ENCODE data around the gene PHLPP1.

DNA sequence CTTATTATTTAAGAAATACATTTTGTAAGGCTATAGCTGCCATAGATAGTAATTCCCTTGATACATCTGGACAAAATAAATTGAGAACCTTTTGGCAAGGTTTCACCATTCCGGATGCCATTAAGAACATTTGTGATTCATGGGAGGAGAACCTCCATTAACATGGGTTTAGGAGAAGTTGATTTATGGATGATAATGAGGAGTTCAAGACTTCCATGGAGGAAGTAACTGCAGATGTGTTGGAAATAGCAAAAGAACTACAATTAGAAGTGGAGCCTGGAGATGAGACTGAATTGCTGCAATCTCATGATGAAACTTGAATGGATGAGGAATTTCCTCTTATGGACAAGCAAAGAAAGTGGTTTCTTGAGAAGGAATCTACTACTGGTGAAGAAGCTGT, 17.3 kb downstream of the PHLPP1 start:
- TF ChIP-seq, protein P1, sequence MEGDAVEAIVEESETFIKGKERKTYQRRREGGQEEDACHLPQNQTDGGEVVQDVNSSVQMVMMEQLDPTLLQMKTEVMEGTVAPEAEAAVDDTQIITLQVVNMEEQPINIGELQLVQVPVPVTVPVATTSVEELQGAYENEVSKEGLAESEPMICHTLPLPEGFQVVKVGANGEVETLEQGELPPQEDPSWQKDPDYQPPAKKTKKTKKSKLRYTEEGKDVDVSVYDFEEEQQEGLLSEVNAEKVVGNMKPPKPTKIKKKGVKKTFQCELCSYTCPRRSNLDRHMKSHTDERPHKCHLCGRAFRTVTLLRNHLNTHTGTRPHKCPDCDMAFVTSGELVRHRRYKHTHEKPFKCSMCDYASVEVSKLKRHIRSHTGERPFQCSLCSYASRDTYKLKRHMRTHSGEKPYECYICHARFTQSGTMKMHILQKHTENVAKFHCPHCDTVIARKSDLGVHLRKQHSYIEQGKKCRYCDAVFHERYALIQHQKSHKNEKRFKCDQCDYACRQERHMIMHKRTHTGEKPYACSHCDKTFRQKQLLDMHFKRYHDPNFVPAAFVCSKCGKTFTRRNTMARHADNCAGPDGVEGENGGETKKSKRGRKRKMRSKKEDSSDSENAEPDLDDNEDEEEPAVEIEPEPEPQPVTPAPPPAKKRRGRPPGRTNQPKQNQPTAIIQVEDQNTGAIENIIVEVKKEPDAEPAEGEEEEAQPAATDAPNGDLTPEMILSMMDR (IDR thresholded peaks at IDR 0.05; ENCODE audit: low read depth, low read length): no peak
- no peak for TF ChIP-seq EZH2phosphoT487 (IDR thresholded peaks at IDR 0.05; ENCODE audit: low read depth)
